SK-N-SH (cell line): Measurements from ENCODE around the gene CRAT. TPM values are rescaled to one million over a fixed set of nuclear protein-coding genes. Genes with fewer than 3 reads are reported as not detected.

ENCODE experiments used
- CTCF ChIA-PET: fragments of 300-600, 350-600 bp; formaldehyde crosslinking; extraction: SDS; loops from one replicate; lab custom pipeline; 2021; lab: Yijun Ruan, JAX
- POLR2A ChIA-PET: fragments of 350-600 bp; sonication (Branson Sonifier 250); formaldehyde crosslinking; extraction: SDS; loops from one replicate; lab custom pipeline; 2020; ENCODE audit warnings: antibody characterized with exemption, inconsistent platforms; lab: Yijun Ruan, JAX
- DNase-seq: peaks from one replicate; pipeline ENCODE4 v3.0.0; 2012
- H2AFZ ChIP-seq: fragments of 200-600 bp; sonication (generic); 2 replicates; pipeline ENCODE4 v1.8.1; 2016; ENCODE audit warnings: antibody characterized with exemption, mild to moderate bottlenecking, low read depth
- H3F3A ChIP-seq: fragments of 200-600 bp; sonication (generic); replicated peaks from 2 replicates; pipeline ENCODE3; 2016; ENCODE audit warnings: antibody characterized with exemption, mild to moderate bottlenecking; ENCODE audit not compliant: insufficient read depth
- H3K27ac ChIP-seq, 2 experiments: fragments of 200-500 bp in 1 of 2; fragments of 200-600 bp in 1 of 2; sonication (Bioruptor generic) in 1 of 2; sonication (generic), shearing (Covaris generic) in 1 of 2; 2 replicates each; pipeline versions ENCODE4 v1.5.1 to v1.6.1; 2014 to 2016; ENCODE audit warnings: low read depth in 2 of 2, inconsistent platforms in 1 of 2, low read length in 1 of 2, mild to moderate bottlenecking in 1 of 2, mixed read lengths in 1 of 2
- H3K27me3 ChIP-seq: fragments of 200-600 bp; sonication (generic), shearing (Covaris generic); 2 replicates; pipeline ENCODE4 v1.6.1; 2016; ENCODE audit warnings: mixed run types; ENCODE audit not compliant: insufficient read depth
- H3K36me3 ChIP-seq, 2 experiments: fragments of 200-500 bp in 1 of 2; fragments of 200-600 bp in 1 of 2; sonication (Bioruptor generic) in 1 of 2; sonication (generic) in 1 of 2; replicated peaks in 1 of 2; 2 replicates each; pipeline versions ENCODE3 to v1.5.1; 2014 to 2016; ENCODE audit warnings: low read length in 1 of 2, mild to moderate bottlenecking in 1 of 2; ENCODE audit not compliant: insufficient read depth in 2 of 2, control insufficient read depth in 1 of 2
- H3K4me1 ChIP-seq, 2 experiments: fragments of 200-500 bp in 1 of 2; fragments of 200-600 bp in 1 of 2; sonication (Bioruptor generic) in 1 of 2; sonication (generic), shearing (Covaris generic) in 1 of 2; 2 replicates each; pipeline versions ENCODE4 v1.5.1 to v1.6.1; 2014 to 2016; ENCODE audit warnings: low read depth in 1 of 2, low read length in 1 of 2, mixed run types in 1 of 2; ENCODE audit not compliant: insufficient read depth in 2 of 2, control insufficient read depth in 1 of 2
- H3K4me2 ChIP-seq: fragments of 200-600 bp; sonication (generic), shearing (Covaris generic); 2 replicates; pipeline ENCODE4 v1.6.1; 2017; ENCODE audit warnings: mixed run types
- H3K4me3 ChIP-seq, 2 experiments: fragments of 200-500 bp in 1 of 2; fragments of 200-600 bp in 1 of 2; sonication (Bioruptor generic) in 1 of 2; sonication (generic), shearing (Covaris generic) in 1 of 2; 2 replicates each; pipeline versions ENCODE4 v1.5.1 to v1.8.1; 2014 to 2016; ENCODE audit warnings: low read depth in 2 of 2, inconsistent platforms in 1 of 2, low read length in 1 of 2, mild to moderate bottlenecking in 1 of 2, mixed read lengths in 1 of 2, moderate library complexity in 1 of 2
- H3K79me2 ChIP-seq: fragments of 200-600 bp; sonication (generic); 2 replicates; pipeline ENCODE4 v1.8.1; 2017; ENCODE audit warnings: mild to moderate bottlenecking; ENCODE audit not compliant: insufficient read depth
- H3K9ac ChIP-seq: fragments of 200-600 bp; sonication (generic); 2 replicates; pipeline ENCODE4 v1.6.1; 2017; ENCODE audit warnings: mixed run types
- H3K9me2 ChIP-seq: fragments of 200-600 bp; sonication (generic); 2 replicates; pipeline ENCODE4 v1.6.1; 2017; ENCODE audit warnings: mixed run types
- H3K9me3 ChIP-seq: fragments of 200-600 bp; sonication (generic); 2 replicates; pipeline ENCODE4 v1.6.1; 2017; ENCODE audit warnings: mixed run types, mild to moderate bottlenecking, moderate library complexity
- H4K20me1 ChIP-seq: fragments of 200-600 bp; sonication (generic); 2 replicates; pipeline ENCODE4 v1.6.1; 2017; ENCODE audit warnings: mild to moderate bottlenecking, mixed run types; ENCODE audit not compliant: insufficient read depth
- CHD2 ChIP-seq: fragments of 150-350 bp; IDR thresholded peaks from 2 replicates; pipeline ENCODE4 v1.6.1; 2018; ENCODE audit warnings: low read length; ENCODE audit not compliant: partially characterized antibody
- CTCF ChIP-seq: fragments of 200-600 bp; sonication (generic); IDR thresholded peaks from 2 replicates; pipeline ENCODE4 v1.6.1; 2017; ENCODE audit warnings: antibody characterized with exemption, mild to moderate bottlenecking, moderate library complexity
- EP300 ChIP-seq, 2 experiments: IDR thresholded peaks; 2 replicates each; pipeline versions ENCODE4 v1.4.0 to v1.6.1; 2012; ENCODE audit warnings: borderline replicate concordance in 1 of 2, low read depth in 1 of 2, low read length in 1 of 2
- FOXJ3 ChIP-seq: sonication (generic); formaldehyde crosslinking; IDR thresholded peaks from 2 replicates; pipeline ENCODE4 v1.5.1; 2020; ENCODE audit warnings: mild to moderate bottlenecking, missing genetic modification reagents
- NFIC ChIP-seq: IDR thresholded peaks from 2 replicates; pipeline ENCODE4 v1.4.0; 2012; ENCODE audit warnings: borderline replicate concordance
- NRF1 ChIP-seq: IDR thresholded peaks from 2 replicates; pipeline ENCODE4 v1.6.1; 2012; ENCODE audit warnings: low read depth, mild to moderate bottlenecking, low read length
- POLR2AphosphoS5 ChIP-seq: IDR thresholded peaks from 2 replicates; pipeline ENCODE4 v1.6.1; 2012; ENCODE audit warnings: low read depth, low read length
- TEAD4 ChIP-seq: IDR thresholded peaks from 2 replicates; pipeline ENCODE4 v1.4.0; 2012; ENCODE audit warnings: mild to moderate bottlenecking, borderline replicate concordance; ENCODE audit not compliant: insufficient read depth
- WGBS: methylation state at CpG from one replicate; pipeline ENCODE4 v1.1.6; 2017; ENCODE audit warnings: low lambda C conversion rate; 5-methylcytosine and 5-hydroxymethylcytosine counted together
- polyA plus RNA-seq, 3 experiments: library from polyadenylated mRNA; depleted of rRNA; stranded (reverse); fragments of >200 nt; gene quantifications; 2 replicates each; pipeline ENCODE4 v1.2.3, GENCODE V29; 2012
- TF ChIP-seq, protein P1 (sequence below): IDR thresholded peaks from 2 replicates; pipeline ENCODE4 v1.4.0; 2012; ENCODE audit warnings: low read depth
- TF ChIP-seq, protein P2 (sequence below): IDR thresholded peaks from 2 replicates; pipeline ENCODE4 v1.4.0; 2012; ENCODE audit warnings: low read depth, borderline replicate concordance
- TF ChIP-seq, protein P3 (sequence below): IDR thresholded peaks from 2 replicates; pipeline ENCODE4 v1.6.1; 2012; ENCODE audit warnings: mild to moderate bottlenecking, low read depth, low read length, moderate library complexity

CRAT gene
- polyA plus RNA-seq, 1 of the 3 experiments (the other 2 are of a cell fraction): 44.5 TPM

DNA sequence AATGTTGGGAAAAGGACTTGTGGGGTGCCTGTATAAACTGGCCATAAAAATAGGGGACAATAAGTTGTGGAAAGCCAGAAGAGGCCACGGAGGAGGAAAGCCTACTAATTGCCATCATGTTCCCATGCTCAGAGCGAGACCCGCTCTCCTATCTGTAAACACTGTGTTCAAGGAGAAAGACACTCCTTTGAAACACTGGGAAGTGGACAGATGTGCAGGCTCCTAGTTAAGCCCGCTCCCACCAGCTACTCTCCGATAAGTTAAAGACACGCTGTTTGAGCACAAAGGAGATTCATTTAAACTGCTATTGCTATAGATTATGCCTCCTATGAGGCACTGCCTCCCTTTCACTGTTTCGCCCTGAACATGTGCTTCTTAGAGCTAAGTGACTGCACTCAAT is 9.3 kb downstream of the CRAT start:
- Histone ChIP-seq H2AFZ (no peak overlapping the region), H3K36me3 (peaks cover 0 to 24% of the 10 kb centered on the region in 2 experiments), H3K79me2 (no peaks in the 10 kb centered on the region), H3K9ac (no peak overlapping the region), H3K27ac (no peak overlapping the region), H3K4me3 (no peak overlapping the region), H3K27me3 (no peaks in the 10 kb centered on the region), H3K9me2 (no peaks in the 10 kb centered on the region), H3K9me3 (no peaks in the 10 kb centered on the region), H3K4me2 (no peak overlapping the region), H4K20me1 (no peaks in the 10 kb centered on the region), H3K4me1 (no peaks in the 10 kb centered on the region), H3F3A (no peaks in the 10 kb centered on the region)
- WGBS: 98% methylated on average over 7 of the region's 7 CpGs
- TF ChIP-seq CTCF (no peak), NFIC (no peak), TEAD4 (no peak), FOXJ3 (CRISPR knock-in tag) (no peak), NRF1 (no peak)
- TF ChIP-seq, protein P1, sequence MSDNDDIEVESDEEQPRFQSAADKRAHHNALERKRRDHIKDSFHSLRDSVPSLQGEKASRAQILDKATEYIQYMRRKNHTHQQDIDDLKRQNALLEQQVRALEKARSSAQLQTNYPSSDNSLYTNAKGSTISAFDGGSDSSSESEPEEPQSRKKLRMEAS: no peak
- TF ChIP-seq, protein P2, sequence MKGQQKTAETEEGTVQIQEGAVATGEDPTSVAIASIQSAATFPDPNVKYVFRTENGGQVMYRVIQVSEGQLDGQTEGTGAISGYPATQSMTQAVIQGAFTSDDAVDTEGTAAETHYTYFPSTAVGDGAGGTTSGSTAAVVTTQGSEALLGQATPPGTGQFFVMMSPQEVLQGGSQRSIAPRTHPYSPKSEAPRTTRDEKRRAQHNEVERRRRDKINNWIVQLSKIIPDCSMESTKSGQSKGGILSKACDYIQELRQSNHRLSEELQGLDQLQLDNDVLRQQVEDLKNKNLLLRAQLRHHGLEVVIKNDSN: no peak
- no peak for DNase-seq
- ChIA-PET CTCF (no interaction called here), POLR2A (no interaction called here)

- Histone ChIP-seq H3K36me3 (peaks cover 0 to 28% of the 10 kb centered on the region in 2 experiments), H3K9me3 (no peaks in the 10 kb centered on the region), H3K4me1 (no peaks in the 10 kb centered on the region), H3K9ac (no peak overlapping the region), H4K20me1 (no peaks in the 10 kb centered on the region), H3K9me2 (no peaks in the 10 kb centered on the region), H2AFZ (no peak overlapping the region), H3K79me2 (no peaks in the 10 kb centered on the region), H3K4me3 (no peak overlapping the region), H3K27me3 (no peaks in the 10 kb centered on the region), H3K27ac (no peak overlapping the region), H3K4me2 (no peak overlapping the region), H3F3A (no peaks in the 10 kb centered on the region)
- TF ChIP-seq POLR2AphosphoS5 (no peak), NRF1 (no peak), FOXJ3 (CRISPR knock-in tag) (no peak), CHD2 (no peak), NFIC (no peak), CTCF (no peak), EP300 (IDR thresholded peaks at IDR 0.05; ENCODE audit: borderline replicate concordance in 1 of 2, low read depth in 1 of 2, low read length in 1 of 2) (no peak)
- TF ChIP-seq, protein P1: no peak
- TF ChIP-seq, protein P3, sequence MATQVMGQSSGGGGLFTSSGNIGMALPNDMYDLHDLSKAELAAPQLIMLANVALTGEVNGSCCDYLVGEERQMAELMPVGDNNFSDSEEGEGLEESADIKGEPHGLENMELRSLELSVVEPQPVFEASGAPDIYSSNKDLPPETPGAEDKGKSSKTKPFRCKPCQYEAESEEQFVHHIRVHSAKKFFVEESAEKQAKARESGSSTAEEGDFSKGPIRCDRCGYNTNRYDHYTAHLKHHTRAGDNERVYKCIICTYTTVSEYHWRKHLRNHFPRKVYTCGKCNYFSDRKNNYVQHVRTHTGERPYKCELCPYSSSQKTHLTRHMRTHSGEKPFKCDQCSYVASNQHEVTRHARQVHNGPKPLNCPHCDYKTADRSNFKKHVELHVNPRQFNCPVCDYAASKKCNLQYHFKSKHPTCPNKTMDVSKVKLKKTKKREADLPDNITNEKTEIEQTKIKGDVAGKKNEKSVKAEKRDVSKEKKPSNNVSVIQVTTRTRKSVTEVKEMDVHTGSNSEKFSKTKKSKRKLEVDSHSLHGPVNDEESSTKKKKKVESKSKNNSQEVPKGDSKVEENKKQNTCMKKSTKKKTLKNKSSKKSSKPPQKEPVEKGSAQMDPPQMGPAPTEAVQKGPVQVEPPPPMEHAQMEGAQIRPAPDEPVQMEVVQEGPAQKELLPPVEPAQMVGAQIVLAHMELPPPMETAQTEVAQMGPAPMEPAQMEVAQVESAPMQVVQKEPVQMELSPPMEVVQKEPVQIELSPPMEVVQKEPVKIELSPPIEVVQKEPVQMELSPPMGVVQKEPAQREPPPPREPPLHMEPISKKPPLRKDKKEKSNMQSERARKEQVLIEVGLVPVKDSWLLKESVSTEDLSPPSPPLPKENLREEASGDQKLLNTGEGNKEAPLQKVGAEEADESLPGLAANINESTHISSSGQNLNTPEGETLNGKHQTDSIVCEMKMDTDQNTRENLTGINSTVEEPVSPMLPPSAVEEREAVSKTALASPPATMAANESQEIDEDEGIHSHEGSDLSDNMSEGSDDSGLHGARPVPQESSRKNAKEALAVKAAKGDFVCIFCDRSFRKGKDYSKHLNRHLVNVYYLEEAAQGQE: no peak
- ChIA-PET CTCF (no interaction called here), POLR2A (no interaction called here)
- DNase-seq: no peak
- 84% methylated on average over 11 of the region's 28 CpGs for WGBS
Observed at GRCh38 chr9:129100383-129101169, 10.0 kb downstream of the CRAT start.
